Cardiac fibroblast (primary cell): ENCODE results near the gene UNC5B.

Source experiments
- DNase-seq, 2 donors: peaks; one replicate each; pipeline versions ENCODE4 v3.0.0 to v3.0.0-alpha.2; 2010; ENCODE audit warnings: low read depth in 2 of 2
- H3K4me3 ChIP-seq, 2 donors: replicated peaks in 1 of 2; 1 replicate in 1 of 2; 2 replicates in 1 of 2; pipeline ENCODE4 v1.5.1; 2011; ENCODE audit warnings: low read depth in 2 of 2, low read length in 2 of 2, mild to moderate bottlenecking in 2 of 2, moderate library complexity in 1 of 2
- CTCF ChIP-seq: IDR thresholded peaks from one replicate; pipeline ENCODE4 v1.5.1; 2011; ENCODE audit warnings: low read depth, mild to moderate bottlenecking, low read length, inconsistent platforms

The UNC5B gene

GRCh38 chr10:71258446-71259145 is 46.2 kb downstream of the UNC5B start:
- TF ChIP-seq CTCF = no peak
- DNase-seq = no peak

DNA sequence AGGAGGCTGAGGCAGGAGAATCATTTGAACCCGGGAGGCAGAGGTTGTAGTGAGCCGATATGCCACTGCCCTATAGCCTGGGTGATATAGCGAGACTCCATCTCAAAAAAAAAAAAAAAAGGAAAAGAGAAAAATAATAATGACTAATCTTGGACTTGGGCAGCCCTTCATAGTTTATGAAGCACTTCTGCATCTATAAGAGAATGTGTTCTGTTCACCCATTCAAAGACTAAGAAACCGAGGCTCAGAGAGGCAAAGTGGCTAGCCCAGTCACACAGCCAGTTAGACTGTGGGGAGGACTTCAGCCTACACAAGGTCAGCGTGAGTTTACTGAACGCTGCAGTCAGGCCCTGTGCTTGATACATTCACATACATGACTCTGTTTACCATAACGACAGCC is 46.9 kb downstream of the UNC5B start:
- no peak overlapping the region for H3K4me3 ChIP-seq
- no peak for DNase-seq
- TF ChIP-seq CTCF = no peak

More at GRCh38 chr10:71258446-71259145, 46.2 kb downstream of the UNC5B start:
- H3K4me3 ChIP-seq = no peak overlapping the region

DNA sequence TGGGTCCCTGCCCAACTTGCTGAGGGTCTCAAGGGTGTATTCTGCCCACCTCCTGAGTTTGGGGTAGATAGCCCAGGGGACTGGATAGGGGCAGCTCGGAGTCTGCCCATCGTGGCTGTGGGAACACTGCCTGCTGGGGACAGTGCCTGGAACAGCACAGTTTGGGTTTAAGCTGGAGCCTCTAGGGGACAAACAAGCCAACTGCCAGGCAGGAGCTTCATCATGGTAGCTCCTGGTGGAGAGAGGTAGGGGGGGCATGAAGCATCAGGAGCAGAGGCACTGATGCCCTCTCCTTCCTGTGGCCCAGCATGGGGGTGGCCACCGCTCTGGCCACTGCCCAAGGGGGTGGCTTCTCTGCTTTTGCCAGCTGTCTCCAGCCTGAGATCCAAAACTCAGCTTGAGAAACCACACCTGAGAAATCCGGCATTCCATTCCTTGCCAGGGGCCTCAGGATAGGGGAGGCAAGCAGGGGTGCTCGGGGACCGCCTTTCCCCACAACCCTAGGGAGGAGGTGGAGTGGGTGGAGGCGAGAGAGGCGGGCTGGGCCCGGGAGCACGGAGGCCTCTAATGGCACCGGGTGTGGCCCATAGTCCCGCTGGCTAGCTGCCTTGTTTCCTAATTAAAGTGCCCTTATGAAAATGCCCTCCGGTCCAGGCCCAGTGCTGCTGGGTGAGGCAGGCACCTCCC is 47.6 kb downstream of the UNC5B start:
- peak; percentile 1 for TF ChIP-seq CTCF
- H3K4me3 ChIP-seq = peak overlapping the region in 1 of 2 donors; percentile 15
- DNase-seq = peak in 1 of 2 donors; percentile 25

GRCh38 chr10:71260622-71261325 is 48.4 kb downstream of the UNC5B start:
- H3K4me3 ChIP-seq = no peak overlapping the region
- peak; percentile 93 for DNase-seq
- TF ChIP-seq CTCF = peak; percentile 19

GRCh38 chr10:71262027-71262426 is 49.7 kb downstream of the UNC5B start:
- DNase-seq = no peak
- TF ChIP-seq CTCF = no peak
- no peak overlapping the region for H3K4me3 ChIP-seq

DNA sequence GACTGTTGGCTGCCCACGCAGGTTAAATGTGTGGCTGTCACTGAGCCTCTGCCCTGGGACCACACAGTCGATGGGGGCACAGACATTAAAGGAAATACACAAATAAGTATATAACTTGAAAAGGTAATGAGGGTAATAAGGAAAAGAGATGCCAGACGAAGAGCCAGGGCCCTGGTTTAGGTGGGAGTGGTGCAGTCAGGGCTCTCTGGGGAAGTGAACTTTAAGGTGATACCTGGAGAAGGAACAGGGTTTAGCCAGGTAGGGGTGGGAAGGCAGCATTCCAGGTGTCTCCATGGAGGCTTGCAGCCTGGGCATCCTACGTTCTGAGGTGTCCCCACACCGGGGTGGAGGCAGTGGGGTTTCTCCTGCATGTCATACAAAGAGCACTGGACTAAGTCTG is 50.4 kb downstream of the UNC5B start:
- no peak for TF ChIP-seq CTCF
- H3K4me3 ChIP-seq = no peak overlapping the region
- DNase-seq = no peak
